ENCODE results near the gene LZTR1.

LZTR1 gene

DNA sequence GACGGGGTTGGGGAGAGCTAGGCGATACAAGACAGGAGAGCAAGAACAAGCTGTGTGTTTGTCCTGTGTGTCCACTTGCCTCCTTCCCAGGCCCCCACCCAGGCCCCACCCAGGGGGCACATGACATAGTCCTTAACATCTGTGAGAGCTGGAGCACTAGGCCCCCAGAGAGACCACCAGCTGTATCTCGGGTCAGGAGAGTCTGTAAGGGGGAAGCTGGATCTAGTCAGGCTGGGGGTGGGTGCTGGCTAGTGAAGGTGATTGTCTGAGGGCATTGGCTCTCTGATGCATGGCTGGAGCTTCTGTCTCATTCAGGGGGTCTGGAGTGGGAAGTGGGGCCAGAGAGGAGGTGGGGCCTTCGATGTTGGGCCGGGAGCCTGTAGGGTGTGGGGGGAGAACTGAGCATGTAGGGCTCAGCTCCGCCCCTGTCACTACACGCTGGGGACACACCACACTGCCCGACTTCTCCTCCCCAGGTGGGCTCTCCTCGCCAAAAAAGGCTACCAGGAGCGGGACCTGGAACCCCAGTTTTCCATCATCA, 33.4 kb downstream of the LZTR1 start:
- H3K9ac ChIP-seq (ENCODE audit: low read depth, low read length, poor library complexity, severe bottlenecking): no peak overlapping the region
- H3K36me3 ChIP-seq (ENCODE audit: insufficient read depth, low read length): no peaks in the 10 kb centered on the region
- no peaks in the 10 kb centered on the region for H4K20me1 ChIP-seq (ENCODE audit: insufficient read depth, low read length, poor library complexity, severe bottlenecking)
- no peaks in the 10 kb centered on the region for H3F3A ChIP-seq (ENCODE audit: low read depth)
- H3K4me3 ChIP-seq (ENCODE audit: low read length, poor library complexity, severe bottlenecking): no peak overlapping the region
- H3K4me2 ChIP-seq (ENCODE audit: low read depth, low read length, poor library complexity, severe bottlenecking): no peak overlapping the region
- H2AFZ ChIP-seq (ENCODE audit: low read length): no peak overlapping the region
- TF ChIP-seq EZH2phosphoT487 (IDR thresholded peaks at IDR 0.05; ENCODE audit: borderline replicate concordance): no peak
- H3K9me2 ChIP-seq (replicated peaks; ENCODE audit: low read depth, low read length): no peaks in the 10 kb centered on the region
- no peaks in the 10 kb centered on the region for H3K79me2 ChIP-seq (ENCODE audit: insufficient read depth, low read length)
- no peaks in the 10 kb centered on the region for H3K4me1 ChIP-seq (ENCODE audit: insufficient read depth, low read length, poor library complexity, severe bottlenecking)
- H3K27me3 ChIP-seq (ENCODE audit: insufficient read depth, low read length, poor library complexity, severe bottlenecking): no peaks in the 10 kb centered on the region
- no peaks in the 10 kb centered on the region for H3K9me3 ChIP-seq (ENCODE audit: insufficient read depth, low read depth, low read length)

DNA sequence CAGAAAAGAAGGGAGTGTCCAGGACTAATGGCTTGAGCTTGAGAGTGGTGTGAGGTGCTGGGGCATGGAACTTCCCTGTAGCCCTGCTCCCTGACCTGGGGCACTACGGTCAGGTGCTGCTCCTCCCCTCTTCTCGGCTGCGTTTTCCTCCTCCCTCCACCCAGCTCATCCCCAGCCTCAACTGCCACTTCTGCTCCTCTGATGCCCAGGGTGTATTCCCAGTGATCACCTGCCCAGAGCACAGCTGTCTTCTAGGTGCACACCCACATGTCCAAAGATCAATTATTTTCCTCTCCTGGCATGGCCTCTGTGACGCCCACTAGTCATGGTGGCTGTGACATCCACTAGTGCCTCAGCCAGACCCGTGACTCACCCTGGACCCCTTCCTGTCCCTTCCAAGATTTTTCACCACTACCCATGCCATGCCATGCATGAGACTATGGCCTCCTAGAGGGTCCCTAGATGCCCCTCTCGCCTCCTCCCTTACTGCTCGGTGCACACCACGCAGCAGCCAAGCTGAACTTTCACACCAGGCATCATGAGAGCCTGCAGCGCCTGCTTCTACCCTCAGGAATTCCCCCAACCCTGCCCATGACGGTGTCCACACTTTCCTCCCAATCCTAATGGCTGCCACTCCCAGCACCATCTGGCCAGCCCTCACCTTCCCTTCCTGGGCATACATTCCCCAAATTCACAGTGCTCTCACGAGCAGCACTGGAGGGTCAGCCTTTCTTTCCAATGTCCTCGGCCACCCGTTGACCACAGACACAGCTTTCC, 34.7 kb downstream of the LZTR1 start:
- H3K9me2 ChIP-seq (replicated peaks; ENCODE audit: low read depth, low read length): no peaks in the 10 kb centered on the region
- H3K9me3 ChIP-seq (ENCODE audit: insufficient read depth, low read depth, low read length): no peaks in the 10 kb centered on the region
- H4K20me1 ChIP-seq (ENCODE audit: insufficient read depth, low read length, poor library complexity, severe bottlenecking): no peaks in the 10 kb centered on the region
- H3K36me3 ChIP-seq (ENCODE audit: insufficient read depth, low read length): no peaks in the 10 kb centered on the region
- H3K9ac ChIP-seq (ENCODE audit: low read depth, low read length, poor library complexity, severe bottlenecking): no peak overlapping the region
- TF ChIP-seq EZH2phosphoT487 (IDR thresholded peaks at IDR 0.05; ENCODE audit: borderline replicate concordance): no peak
- TF ChIP-seq, protein P1, sequence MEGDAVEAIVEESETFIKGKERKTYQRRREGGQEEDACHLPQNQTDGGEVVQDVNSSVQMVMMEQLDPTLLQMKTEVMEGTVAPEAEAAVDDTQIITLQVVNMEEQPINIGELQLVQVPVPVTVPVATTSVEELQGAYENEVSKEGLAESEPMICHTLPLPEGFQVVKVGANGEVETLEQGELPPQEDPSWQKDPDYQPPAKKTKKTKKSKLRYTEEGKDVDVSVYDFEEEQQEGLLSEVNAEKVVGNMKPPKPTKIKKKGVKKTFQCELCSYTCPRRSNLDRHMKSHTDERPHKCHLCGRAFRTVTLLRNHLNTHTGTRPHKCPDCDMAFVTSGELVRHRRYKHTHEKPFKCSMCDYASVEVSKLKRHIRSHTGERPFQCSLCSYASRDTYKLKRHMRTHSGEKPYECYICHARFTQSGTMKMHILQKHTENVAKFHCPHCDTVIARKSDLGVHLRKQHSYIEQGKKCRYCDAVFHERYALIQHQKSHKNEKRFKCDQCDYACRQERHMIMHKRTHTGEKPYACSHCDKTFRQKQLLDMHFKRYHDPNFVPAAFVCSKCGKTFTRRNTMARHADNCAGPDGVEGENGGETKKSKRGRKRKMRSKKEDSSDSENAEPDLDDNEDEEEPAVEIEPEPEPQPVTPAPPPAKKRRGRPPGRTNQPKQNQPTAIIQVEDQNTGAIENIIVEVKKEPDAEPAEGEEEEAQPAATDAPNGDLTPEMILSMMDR (conservative IDR thresholded peaks at IDR 0.05; ENCODE audit: low read length): no peak
- no peaks in the 10 kb centered on the region for H3K27me3 ChIP-seq (ENCODE audit: insufficient read depth, low read length, poor library complexity, severe bottlenecking)
- no peak overlapping the region for H2AFZ ChIP-seq (ENCODE audit: low read length)
- H3F3A ChIP-seq (ENCODE audit: low read depth): no peaks in the 10 kb centered on the region
- H3K79me2 ChIP-seq (ENCODE audit: insufficient read depth, low read length): no peaks in the 10 kb centered on the region
- H3K4me2 ChIP-seq (ENCODE audit: low read depth, low read length, poor library complexity, severe bottlenecking): no peak overlapping the region
- H3K4me1 ChIP-seq (ENCODE audit: insufficient read depth, low read length, poor library complexity, severe bottlenecking): no peaks in the 10 kb centered on the region
- no peak overlapping the region for H3K4me3 ChIP-seq (ENCODE audit: low read length, poor library complexity, severe bottlenecking)

DNA sequence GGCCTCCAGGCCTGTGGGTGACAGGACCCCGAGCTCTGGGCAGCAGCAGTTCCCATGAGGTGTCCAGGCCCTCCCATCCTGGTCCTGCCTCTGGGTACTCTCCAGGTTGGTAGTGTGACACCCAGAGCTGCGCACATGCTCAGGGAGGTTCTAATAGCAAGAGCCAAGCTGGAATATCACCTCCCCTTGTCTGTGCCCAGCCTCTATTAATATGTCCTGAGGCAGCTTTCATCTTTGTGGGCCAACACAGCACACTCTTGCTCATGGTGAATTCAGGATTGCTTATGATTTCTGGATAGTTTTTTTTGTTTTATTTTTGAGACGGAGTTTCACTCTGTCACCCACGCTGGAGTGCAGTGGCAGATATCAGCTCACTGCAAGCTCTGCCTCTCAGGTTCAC, 36.2 kb downstream of the LZTR1 start:
- no peaks in the 10 kb centered on the region for H3K79me2 ChIP-seq (ENCODE audit: insufficient read depth, low read length)
- no peaks in the 10 kb centered on the region for H3F3A ChIP-seq (ENCODE audit: low read depth)
- H3K27me3 ChIP-seq (ENCODE audit: insufficient read depth, low read length, poor library complexity, severe bottlenecking): no peaks in the 10 kb centered on the region
- H3K4me1 ChIP-seq (ENCODE audit: insufficient read depth, low read length, poor library complexity, severe bottlenecking): no peaks in the 10 kb centered on the region
- TF ChIP-seq, protein P1 (conservative IDR thresholded peaks at IDR 0.05; ENCODE audit: low read length): no peak
- no peak for TF ChIP-seq EZH2phosphoT487 (IDR thresholded peaks at IDR 0.05; ENCODE audit: borderline replicate concordance)
- H3K9me2 ChIP-seq (replicated peaks; ENCODE audit: low read depth, low read length): no peaks in the 10 kb centered on the region
- no peaks in the 10 kb centered on the region for H4K20me1 ChIP-seq (ENCODE audit: insufficient read depth, low read length, poor library complexity, severe bottlenecking)
- no peaks in the 10 kb centered on the region for H3K9me3 ChIP-seq (ENCODE audit: insufficient read depth, low read depth, low read length)
- no peak overlapping the region for H3K4me2 ChIP-seq (ENCODE audit: low read depth, low read length, poor library complexity, severe bottlenecking)
- no peak overlapping the region for H3K9ac ChIP-seq (ENCODE audit: low read depth, low read length, poor library complexity, severe bottlenecking)
- no peak overlapping the region for H2AFZ ChIP-seq (ENCODE audit: low read length)
- H3K36me3 ChIP-seq (ENCODE audit: insufficient read depth, low read length): no peaks in the 10 kb centered on the region
- no peak overlapping the region for H3K4me3 ChIP-seq (ENCODE audit: low read length, poor library complexity, severe bottlenecking)
